ENCODE results near the gene DHH.

DHH gene

GRCh38 chr12:49108958-49109404 lies 14.4 kb upstream of the DHH start:
- no peak for DNase-seq

GRCh38 chr12:49105504-49106084 lies 11.0 kb upstream of the DHH start:
- DNase-seq, result no peak

GRCh38 chr12:49104822-49105221 lies 10.2 kb upstream of the DHH start:
- DNase-seq, result no peak

GRCh38 chr12:49100380-49100779 lies 5.8 kb upstream of the DHH start:
- DNase-seq, result no peak

GRCh38 chr12:49098703-49099102 lies 4.1 kb upstream of the DHH start:
- no peak for DNase-seq

GRCh38 chr12:49098035-49098451 lies 3.4 kb upstream of the DHH start:
- DNase-seq, result peak; percentile 4

- no peak for DNase-seq
These were observed 2.8 kb upstream of the DHH start for GRCh38 chr12:49097381-49097780.

DNA sequence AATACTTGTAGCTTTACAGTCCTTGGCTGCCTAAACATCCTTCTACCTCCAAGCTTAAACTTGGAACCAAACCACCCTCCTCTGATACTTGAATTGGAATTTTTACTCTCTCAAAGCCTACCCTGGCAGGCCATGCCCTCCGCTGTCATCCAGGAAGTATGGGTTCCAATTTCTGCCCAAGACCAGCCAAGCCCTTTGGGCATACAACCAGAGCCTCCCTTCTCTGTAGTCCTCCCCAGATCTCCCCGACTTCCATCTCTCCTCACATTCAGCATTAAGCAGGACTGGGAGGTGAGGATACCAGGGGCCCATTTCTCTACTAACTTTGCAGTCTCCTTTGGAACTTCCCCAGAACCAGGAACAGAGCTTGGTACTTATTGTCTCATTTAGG lies 369 bp upstream of the DHH start:
- no peak for DNase-seq

DNA sequence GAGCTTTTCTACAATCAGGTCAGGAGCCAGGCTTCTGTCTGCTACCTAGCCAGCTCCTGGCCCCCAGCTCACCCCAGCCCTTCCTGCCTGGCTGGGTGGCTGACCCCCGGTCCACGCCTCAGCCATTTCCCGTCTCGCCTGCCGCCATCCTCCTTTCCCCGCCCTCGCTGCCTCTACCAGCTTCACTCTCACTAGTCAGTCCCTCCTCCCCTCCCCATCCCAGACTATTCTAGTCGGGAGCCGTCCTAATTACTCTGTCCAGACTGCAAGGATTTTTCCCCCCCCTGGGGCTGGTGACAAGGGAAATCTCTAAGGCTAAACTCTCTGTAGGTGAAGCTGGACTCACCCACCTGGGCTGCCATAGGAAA lies 825 bp downstream of the DHH start:
- DNase-seq, result no peak

DNA sequence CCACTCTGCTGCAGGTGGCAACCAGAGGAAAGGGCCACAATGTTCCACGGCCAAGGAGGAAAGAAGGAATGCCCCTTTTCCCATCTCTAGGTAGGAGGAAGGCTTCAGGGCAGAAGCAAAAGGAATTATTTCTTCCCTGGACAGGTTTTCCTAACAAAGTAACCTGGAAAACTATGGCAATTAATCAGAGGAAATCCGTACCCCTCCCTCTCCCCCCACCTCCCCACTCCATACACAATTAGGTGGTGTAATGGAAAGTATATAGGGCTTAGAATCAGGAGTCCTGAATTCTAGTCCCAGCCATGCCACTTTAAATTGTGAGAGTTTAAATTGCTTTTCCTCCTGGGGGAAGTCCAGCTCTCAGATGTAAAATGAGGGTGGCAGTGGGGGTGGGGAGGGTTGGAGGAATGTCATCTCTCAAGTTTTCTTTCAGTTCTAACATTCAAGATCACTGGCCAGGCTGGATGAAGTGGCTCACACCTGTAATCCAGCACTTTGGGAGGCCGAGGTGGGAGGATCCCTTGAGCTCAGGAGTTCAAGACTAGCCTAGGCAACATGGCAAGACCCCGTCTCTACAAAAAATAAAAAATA lies 1.7 kb downstream of the DHH start:
- no peak for DNase-seq

- no peak for DNase-seq
These were observed 2.4 kb downstream of the DHH start for GRCh38 chr12:49092086-49092815.

DNA sequence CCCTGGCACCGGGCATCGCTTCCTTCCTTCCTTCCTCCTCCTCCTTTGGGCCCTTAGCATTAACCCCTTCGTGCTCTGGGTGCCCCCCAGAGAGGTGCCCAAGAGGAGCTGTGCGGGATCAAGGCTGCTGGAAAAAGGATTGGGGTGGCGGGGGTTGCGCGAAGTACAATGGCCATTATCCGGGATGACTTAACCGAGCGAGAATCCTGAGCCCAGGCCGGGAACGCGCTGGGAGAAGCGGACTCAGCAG lies 2.8 kb downstream of the DHH start:
- no peak for DNase-seq

- no peak for DNase-seq
These were observed 3.4 kb downstream of the DHH start for GRCh38 chr12:49091056-49091835.

GRCh38 chr12:49089821-49090773 lies 4.5 kb downstream of the DHH start:
- DNase-seq, result no peak

GRCh38 chr12:49088932-49089330 lies 5.7 kb downstream of the DHH start:
- DNase-seq, result no peak

GRCh38 chr12:49088150-49088931 lies 6.3 kb downstream of the DHH start:
- peak; percentile 85 for DNase-seq

GRCh38 chr12:49086116-49086515 lies 8.5 kb downstream of the DHH start:
- DNase-seq, result no peak

GRCh38 chr12:49084438-49084837 lies 10.2 kb downstream of the DHH start:
- DNase-seq, result no peak

DNA sequence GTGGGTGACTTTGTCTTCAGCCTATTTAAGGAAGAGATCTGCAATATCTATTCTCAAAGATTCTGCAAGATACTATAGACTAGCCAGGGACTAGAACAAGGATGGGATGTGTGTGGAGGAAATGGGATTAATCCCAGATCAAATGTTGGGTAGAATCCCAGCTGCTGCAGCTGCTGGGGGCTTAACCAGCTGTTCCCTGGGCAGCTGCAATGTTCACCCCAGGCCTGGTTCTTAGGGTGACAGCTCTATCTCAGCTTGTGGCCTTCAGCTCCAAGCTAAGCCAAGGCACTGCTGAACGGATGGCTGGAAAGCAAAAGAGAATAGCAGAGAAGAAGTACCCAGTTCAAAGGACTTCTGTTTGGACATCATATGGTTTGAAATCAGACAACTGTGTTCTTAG lies 14.8 kb downstream of the DHH start:
- no peak for DNase-seq

GRCh38 chr12:49070971-49071370 lies 23.6 kb downstream of the DHH start:
- no peak for DNase-seq

DNA sequence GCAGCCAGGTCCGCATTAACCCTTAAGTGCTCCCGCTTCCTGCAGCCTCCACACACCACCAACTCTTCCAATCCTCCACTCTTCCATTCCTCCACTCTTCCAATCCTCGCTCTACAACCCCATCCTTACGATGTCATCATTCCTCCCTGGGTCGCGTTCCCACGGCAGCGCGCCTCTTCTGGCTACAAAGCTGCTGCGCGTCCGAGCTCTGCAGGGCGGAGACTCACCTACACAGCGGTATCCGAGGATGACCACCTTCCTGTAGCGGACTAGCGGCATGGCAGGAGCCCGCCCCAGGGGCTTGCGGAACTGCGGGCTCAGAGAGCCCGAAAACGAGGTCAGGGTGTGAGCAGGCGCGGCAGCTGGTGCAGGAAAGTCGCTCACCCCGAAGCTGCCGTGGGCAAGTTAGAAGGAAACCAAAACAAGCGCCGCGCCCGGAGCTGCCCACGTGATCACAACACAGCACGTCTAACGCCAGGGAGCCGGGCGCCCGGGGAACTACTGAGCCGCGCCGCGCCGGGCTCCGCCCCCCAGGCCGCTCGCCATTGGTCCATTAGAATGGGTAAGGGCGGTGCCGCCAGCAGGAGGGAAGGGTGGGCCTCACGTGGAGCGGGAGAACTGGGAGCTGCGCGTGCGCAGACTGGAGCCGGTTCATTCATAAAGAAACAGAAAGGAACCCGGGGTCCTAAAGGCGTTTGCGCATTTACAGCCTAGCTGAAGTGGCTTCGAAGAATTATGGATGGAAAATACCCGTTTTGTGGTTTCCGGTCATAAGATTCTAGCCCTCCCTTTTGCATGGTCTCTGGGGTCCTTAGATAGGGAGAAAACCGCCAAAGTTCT lies 24.9 kb downstream of the DHH start, which contains the start of gene RHEBL1:
Gene RHEBL1 (minus strand): TSS at position 473 of the 840 bp plus-strand sequence. CDS start 194 bp downstream, at position 279.
- peak; percentile 86 for DNase-seq

Data from NCI-H1694 treated with DMSO at 0.1 percent for 48 hours (cell line).